NOMO-1 treated with dmso at 0.1 percent for 144 hours (cell line): Measurements from ENCODE around the gene VSTM2L.

Experiments used
- DNase-seq: peaks from one replicate; lab custom pipeline; 2025; ENCODE audit not compliant: unreplicated experiment; lab: John Stamatoyannopoulos, UW

Gene VSTM2L

DNA sequence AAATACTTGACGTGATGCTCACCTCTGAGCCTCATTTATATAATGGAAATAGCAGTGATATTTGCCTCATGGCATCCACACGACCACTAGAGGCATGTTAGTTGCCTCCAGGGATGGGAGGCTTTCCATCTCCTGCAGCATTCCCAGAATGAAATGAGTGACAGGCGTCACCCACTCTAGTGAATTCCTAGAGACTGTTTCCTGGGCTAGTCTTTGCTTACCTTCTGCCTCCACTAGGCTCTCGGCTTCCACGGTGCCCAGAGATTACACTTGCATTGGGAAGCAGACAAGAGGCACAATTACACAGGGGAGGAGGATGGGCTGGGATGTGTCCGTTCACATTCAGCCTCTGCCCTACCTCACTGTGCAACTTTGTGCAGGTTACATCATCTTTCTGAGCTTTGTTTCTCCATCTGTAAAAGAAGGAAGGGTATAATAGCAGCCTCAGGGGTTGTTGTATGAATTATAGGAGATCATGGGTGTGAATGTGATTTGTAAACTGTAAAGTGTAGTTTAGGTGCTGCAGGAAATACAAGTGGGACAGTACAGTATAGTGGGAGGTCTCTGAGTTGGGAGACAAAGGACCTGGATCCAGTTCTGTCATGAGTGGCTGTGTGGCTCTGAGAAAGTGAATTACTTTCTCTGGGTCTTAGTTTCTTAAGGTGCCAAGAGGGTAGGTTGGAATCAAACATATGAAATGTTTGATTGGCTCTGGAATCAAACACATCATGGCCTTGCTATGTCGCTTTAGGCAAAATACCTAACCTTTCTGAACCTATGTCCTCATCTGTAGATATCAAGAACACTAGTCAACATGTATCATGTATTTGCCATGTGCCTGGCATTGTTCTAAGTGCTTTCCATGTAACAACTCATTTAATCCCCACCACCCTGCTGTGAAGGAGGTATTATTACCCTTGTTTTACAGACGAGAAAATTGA is 3.6 kb upstream of the VSTM2L start:
- DNase-seq = no peak

- no peak for DNase-seq
These were observed 1.7 kb upstream of the VSTM2L start for GRCh38 chr20:37901240-37901639.

DNA sequence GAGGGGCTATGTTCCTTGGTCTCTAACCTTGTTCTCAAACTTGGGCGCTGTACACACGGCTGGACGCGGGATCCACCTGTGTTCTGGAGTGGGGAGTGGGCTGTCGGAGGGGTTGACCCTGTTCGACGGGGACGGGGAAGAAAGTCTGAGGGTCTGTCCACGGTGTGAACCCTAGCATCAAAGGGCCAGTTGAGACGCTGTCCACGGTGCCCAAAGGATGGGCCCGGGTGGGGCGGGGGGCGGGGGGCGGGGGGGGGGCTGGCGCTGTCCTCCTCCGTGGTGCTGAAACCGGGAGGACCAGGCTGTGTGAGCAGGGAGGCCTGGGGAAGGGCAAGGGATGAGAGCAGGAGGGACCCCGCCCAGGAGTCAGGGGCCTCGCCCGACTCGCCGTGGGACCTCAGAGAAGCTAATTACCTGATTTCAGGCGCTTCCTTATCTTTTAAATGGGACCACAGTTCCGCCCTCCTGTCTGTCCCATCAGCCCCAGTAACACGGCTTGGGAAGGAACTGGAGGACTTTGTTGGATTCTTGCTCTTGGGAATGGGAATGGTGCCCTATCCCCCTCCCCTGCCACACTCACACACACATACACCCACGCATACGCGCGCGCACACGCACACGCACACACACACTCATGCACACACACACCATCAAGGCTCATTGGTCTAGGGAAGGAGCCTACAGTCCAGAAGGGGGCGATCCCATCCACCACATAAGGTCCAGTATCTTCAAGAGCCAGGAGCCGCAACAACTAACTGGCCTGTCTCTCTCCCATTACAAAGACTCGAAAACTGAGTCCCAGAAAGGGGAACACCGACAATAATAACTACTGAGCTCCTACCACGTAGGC is 1.0 kb upstream of the VSTM2L start:
- peak; percentile 37 for DNase-seq

DNA sequence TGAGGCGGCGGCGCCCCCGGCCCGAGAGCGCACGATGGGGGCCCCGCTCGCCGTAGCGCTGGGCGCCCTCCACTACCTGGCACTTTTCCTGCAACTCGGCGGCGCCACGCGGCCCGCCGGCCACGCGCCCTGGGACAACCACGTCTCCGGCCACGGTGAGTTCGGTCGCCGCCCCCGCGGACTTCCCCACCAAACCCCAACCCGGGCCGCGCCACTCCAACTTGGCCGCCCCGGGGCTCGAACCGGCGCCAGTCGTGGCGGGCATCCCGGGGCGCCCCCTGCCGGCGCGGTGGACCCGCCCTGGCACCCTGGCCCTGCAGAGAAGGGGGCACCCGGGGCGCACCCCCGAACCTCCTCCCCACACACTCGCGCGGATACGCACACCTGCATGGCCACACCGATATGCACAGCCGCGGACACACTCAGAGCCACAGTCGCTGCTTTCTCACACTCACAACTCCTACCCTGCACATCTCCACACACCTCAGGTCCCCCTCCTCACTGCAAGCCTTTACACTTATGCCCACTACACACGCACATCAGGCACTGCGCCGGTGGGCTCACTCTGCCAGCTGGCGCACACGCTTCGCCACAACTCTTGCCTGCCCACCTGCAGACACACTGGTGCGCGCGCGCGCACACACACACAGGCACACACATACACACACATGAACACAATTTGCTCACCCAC is 535 bp downstream of the VSTM2L start:
- no peak for DNase-seq

DNA sequence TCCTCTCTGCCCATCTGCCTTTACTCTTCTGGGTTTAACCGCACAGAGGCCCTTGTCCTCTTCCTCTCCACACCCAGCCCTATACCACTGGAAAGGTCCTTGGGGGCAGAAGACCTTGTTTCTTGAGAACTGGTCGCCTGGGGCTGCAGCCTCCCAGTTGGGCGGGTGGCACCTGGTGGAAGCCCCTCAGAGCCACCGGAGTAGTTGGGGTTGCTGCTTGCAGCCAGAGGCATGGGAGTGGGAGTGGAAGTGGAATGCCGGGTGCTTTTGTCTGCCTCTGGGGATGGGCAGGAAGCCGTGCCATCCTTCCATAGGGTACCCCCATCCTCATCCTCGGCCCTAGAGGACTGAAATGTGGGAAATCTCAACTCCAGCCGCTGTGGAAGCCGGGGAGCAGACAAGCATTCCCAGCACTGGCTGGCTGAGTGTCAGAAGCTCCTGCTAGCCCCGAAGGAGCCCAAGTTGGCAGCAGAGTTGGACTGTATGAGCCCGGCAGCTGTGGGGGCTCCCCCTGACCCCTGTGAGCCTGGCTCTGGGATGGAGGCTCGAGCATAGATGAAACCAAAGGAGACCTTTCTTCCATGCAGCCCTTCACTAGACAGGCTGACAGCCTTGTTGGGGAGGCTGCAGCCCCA is 1.2 kb downstream of the VSTM2L start:
- no peak for DNase-seq

DNA sequence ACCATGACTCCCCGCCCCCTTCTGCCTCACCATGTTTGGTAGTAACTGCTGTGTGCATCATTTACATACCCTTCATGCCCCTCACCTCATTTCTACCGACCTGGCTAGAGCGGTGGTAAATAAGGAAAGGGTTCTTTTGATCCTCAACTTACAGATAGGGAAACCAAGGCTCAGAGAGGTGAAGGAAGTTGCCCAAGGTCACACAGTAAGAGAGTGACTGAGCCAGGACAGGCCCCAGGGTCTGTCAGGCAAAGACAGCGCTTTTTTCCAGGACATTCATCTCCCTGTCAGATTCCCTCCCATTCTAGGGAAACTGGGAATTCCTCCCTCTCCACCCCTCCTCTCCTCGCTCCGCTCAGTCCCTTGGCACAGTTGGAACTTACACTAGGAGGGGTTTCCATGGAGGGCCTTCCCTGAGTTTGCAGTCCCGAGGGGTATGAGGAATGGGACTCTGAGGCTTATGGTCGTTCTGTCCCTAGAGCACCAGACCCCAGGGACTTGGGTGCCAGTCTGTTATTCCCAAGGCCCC is 2.0 kb downstream of the VSTM2L start:
- DNase-seq = no peak

GRCh38 chr20:37905671-37906613 is 3.0 kb downstream of the VSTM2L start:
- DNase-seq = no peak

GRCh38 chr20:37907330-37907676 is 4.4 kb downstream of the VSTM2L start:
- DNase-seq = no peak

DNA sequence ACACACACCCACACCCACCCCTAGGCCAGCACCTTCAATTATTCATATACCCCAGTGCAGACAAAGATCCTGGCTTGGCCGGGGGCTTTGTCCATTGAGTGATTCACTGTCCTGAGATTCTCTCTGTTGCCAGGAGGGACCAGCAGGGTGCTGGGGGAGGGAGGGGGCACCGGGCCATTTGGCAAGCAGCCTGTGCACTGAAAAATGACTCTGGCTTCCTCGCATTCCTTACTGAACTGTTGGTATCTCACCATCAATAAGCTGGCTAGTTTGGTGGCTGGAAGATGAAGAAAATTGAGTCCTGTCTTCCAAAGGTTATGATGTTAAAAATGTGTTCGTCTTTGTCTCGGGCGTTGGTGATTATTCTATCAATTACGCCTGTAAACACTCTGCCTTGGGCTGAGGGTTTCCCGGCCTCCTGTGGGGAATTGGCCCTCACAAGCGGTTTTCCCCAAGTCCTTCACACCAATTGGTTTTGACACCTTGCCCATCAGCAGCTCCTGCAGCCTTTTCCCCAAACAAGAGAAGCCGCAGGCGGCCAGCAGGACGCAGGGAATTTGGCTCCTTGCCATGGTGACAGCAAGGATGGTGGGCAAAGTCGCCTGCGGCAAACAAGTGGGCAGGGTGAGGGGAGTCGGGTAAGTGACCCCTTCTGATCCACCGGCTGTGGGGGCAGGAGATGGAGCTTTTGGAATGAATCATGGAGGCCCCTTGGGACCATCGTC is 4.9 kb downstream of the VSTM2L start:
- no peak for DNase-seq

GRCh38 chr20:37911261-37911660 is 8.3 kb downstream of the VSTM2L start:
- no peak for DNase-seq

DNA sequence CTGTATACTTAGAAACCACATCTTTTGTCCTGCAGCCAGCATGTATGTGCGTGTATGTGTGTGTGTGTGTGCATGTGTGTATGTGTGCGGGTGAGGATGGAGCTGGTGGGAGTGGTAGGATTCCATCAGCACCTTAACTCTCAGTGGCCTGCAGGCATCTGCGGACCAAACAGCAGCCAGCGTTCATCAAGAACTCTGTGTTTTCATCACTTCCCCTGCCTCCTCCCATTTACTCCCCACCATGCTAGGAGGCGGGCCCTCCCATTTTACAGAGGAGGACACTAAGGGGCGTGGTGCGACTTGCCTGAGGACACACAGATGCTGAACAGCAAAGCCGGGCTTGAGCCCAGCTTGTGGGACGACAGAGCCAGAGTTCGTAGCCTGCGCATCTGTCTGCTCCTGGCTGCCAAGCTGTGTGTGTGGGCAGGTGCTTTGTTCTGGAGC is 8.9 kb downstream of the VSTM2L start:
- no peak for DNase-seq

GRCh38 chr20:37912874-37913273 is 9.9 kb downstream of the VSTM2L start:
- DNase-seq = no peak

DNA sequence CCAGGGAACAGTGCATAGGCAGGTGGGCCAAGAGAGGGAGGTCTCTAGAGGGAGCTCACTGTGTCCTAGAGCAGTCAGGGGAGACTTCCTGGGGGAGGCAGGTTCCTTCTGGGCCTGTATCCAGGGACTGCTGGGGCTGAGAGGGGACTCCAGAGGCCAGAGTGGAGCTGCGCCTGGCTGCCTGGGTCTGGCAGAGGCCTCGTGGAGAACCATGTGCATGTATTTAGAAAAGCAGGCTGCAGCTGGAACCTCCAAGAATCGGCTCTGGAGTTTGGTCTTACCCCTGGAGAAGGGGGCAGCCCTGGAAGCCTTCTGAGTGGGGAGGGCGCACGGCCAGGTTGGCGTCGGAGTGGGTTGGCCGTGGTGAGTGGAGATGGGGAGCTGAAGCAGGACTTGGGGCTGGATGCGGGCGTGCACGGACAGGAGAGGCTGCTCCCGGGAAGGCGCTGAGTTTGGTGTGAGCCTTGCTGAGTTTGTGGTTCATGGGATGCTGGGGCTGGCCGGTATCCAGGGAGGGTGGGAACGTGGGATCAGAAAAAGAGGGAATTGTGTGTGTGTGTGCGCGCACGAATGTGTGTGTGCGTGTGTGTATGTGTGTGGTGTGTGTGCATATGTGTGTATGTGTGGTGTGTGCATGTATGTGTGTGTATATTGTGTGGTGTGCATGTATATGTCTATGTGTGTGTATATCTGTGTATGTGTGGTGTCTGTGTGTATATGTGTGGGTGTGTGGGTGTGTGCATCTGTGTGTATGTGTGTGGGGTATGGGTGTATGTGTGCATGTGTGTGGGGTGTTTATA is 10.8 kb downstream of the VSTM2L start:
- DNase-seq = no peak

- no peak for DNase-seq
These were observed 11.4 kb downstream of the VSTM2L start for GRCh38 chr20:37914367-37914671.

DNA sequence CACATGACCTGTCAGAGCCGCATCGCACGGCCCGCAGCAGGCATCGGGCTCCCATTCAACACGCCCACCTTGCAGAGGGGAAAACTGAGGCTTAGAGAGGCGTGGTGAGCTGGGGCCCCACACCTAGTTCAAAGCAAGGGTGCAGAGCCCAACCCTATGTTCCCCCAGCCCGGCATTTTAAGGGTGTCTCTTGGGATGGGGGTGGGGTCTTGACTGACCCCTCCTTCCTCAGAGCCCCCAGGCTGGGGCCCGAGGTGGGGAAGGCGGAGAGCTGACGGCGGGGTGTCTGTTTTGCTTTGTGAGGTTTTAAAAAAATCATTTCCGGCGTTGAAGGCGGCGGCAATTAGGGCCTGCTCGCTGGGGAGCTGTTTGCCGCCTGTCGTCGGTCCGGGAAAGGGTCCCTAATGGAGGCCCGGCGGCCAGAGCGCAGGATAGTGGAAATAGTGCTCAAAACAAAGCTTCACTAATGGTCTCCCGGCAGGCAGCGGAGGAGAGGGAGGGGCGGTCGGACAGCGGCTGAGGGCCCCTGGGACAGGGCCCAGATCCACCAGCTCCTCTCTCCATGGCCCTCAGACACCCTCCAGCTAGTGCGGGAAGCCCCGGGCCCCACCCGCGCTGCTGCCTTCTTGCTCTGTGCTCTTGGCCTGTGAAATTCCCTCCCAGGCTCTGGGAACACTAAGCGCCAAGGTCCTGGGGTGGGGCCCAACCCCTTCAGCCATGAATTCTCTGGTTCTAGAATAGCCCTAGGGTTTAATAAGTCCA is 11.9 kb downstream of the VSTM2L start:
- DNase-seq = no peak

- no peak for DNase-seq
These were observed 12.5 kb downstream of the VSTM2L start for GRCh38 chr20:37915434-37915787.

DNA sequence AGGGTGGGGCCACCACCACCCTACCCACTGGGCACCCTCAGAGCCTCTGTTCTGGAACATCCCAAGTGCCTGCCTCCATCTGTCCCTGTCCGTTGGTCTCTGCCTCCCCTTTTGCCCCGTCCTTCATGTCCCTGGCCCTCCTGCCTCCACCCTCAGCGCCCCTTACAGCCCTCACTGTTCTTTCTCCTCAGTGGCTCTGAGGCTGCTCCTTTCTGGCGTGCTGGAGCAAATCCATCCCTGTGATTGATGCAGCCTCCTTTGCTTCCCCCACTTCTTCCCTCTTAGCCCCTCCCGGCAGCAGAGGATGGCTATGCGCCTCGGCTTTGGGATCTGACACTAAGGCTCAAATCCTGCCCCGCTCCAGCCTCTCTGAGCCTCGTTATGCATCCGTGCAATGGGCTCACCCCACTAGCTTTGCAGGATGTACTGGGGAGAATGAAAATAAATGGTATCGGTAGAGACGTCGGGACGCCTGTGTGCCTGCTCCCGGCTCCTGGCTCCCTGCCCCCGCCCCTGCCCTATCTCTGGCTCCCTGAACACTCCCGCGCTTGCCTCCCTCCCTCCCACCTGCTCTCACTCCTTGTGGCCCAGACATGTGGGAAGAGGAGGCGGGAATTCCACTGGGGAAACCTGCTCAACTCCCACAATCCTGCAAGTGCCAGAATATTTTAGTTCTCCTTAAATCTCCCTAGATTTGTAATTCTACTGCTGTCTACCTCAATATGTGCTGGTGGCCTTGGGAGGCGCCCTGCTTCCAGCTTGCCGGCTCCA is 13.1 kb downstream of the VSTM2L start:
- no peak for DNase-seq
